H1 (cell line): Measurements from ENCODE around the gene SIM2. TPM values are rescaled to one million over a fixed set of nuclear protein-coding genes. Genes with fewer than 3 reads are reported as not detected.

ENCODE experiments used
- CHD7 ChIP-seq: fragments of 300-600 bp; sonication (generic); IDR thresholded peaks from 2 replicates; pipeline ENCODE4 v1.7.1; 2012; ENCODE audit warnings: low read length, moderate library complexity, mild to moderate bottlenecking, inconsistent platforms; ENCODE audit not compliant: insufficient replicate concordance
- polyA plus RNA-seq, 7 experiments: library from polyadenylated mRNA; depleted of rRNA in 3 of 7; stranded (reverse) in 5 of 7; unstranded in 2 of 7; fragments of >200 nt in 5 of 7; fragments of 200-250 nt in 2 of 7; gene quantifications; 1 replicate in 5 of 7; 2 replicates in 1 of 7; 4 replicates in 1 of 7; pipeline versions ENCODE4 v1.2.1 to v1.2.3, GENCODE V29; 2011 to 2013; ENCODE audit warnings: missing spikeins in 2 of 7, mixed read lengths in 2 of 7
- total RNA-seq: library from RNA; stranded (reverse); fragmentation: NEBNext Ultra II Directional; extraction: Animal tissue kit (Norgen Biotek cat#: 25700); gene quantifications from 2 replicates; pipeline ENCODE4 v1.2.1, GENCODE V29; 2021

Gene SIM2
- total and polyA plus RNA-seq, 2 of the 8 experiments (the other 6 are each of a cell fraction or from before 2014, with no cell fraction given): 0.05 to 0.26 TPM

- no peak for TF ChIP-seq CHD7
Measured at GRCh38 chr21:36762642-36763041, 63.7 kb downstream of the SIM2 start (continued).
